HepG2 (cell line): ENCODE measurements around the gene AUTS2. TPM values are rescaled to one million over a fixed set of nuclear protein-coding genes. Genes with fewer than 3 reads are reported as not detected.

Experiments
- ATAC-seq: fragments of 200-7000 bp; cut with Tn5 transposase; 3 replicates; pipeline ENCODE4 v1.9.1; 2020; ENCODE audit warnings: mild to moderate bottlenecking, moderate library complexity
- BruUV-seq: library from RNA; stranded (reverse); fragments of 400-500 nt; replicated peaks from 2 replicates; lab custom pipeline; 2021; lab: Mats Ljungman, UMichigan
- CTCF ChIA-PET: fragments of 300-600 bp; formaldehyde crosslinking; extraction: SDS; loops from one replicate; lab custom pipeline; 2021; ENCODE audit warnings: low total read pairs, inconsistent platforms, low intra/inter-chr PET ratio; lab: Yijun Ruan, JAX
- POLR2A ChIA-PET: fragments of 350-600 bp; sonication (Branson Sonifier 250); formaldehyde crosslinking; loops from one replicate; lab custom pipeline; 2020; ENCODE audit warnings: antibody characterized with exemption, inconsistent platforms; lab: Yijun Ruan, JAX
- DNase-seq: peaks from one replicate; pipeline ENCODE4 v3.0.0-alpha.2; 2015; ENCODE audit warnings: low spot score
- FAIRE-seq: peaks from 3 replicates; lab custom pipeline; 2011; peaks lifted over from hg19 to GRCh38; lab: Jason Lieb, UNC
- H2AFZ ChIP-seq: one replicate; pipeline ENCODE4 v1.6.1; 2011; ENCODE audit warnings: low read length, inconsistent platforms
- H3K27ac ChIP-seq: fragments of 300-600 bp; 3 replicates; pipeline ENCODE4 v1.8.0; 2011; ENCODE audit warnings: mixed run types, mild to moderate bottlenecking, mixed read lengths, low read length, inconsistent platforms; ENCODE audit not compliant: insufficient read depth; ENCODE audit errors: extremely low read length
- H3K27me3 ChIP-seq, 2 experiments: fragments of 200-600 bp in 1 of 2; 2 replicates in 1 of 2; 3 replicates in 1 of 2; pipeline versions ENCODE4 v1.6.0 to v1.8.0; 2011; ENCODE audit warnings: low read length in 2 of 2, mild to moderate bottlenecking in 2 of 2, moderate library complexity in 2 of 2, inconsistent platforms in 1 of 2; ENCODE audit not compliant: insufficient read depth in 2 of 2, control insufficient read depth in 1 of 2
- H3K36me3 ChIP-seq, 2 experiments: fragments of 200-600 bp in 1 of 2; replicated peaks in 1 of 2; 2 replicates in 1 of 2; 3 replicates in 1 of 2; pipeline versions ENCODE4 v1.5.1 to v1.8.0; 2011; ENCODE audit warnings: low read length in 2 of 2, inconsistent platforms in 1 of 2; ENCODE audit not compliant: insufficient read depth in 2 of 2, control insufficient read depth in 1 of 2
- H3K4me1 ChIP-seq: 2 replicates; pipeline ENCODE4 v1.5.1; 2012; ENCODE audit warnings: low read length, inconsistent platforms; ENCODE audit not compliant: insufficient read depth
- H3K4me2 ChIP-seq: 2 replicates; pipeline ENCODE4 v1.6.0; 2011; ENCODE audit warnings: low read depth, low read length, inconsistent platforms
- H3K4me3 ChIP-seq, 3 experiments: fragments of 200-600 bp in 1 of 3; sonication (generic), shearing (Covaris generic) in 1 of 3; replicated peaks in 1 of 3; 2 replicates each; pipeline ENCODE4 v1.5.1; 2011 to 2016; ENCODE audit warnings: low read length in 3 of 3, inconsistent platforms in 2 of 3, low read depth in 2 of 3, mild to moderate bottlenecking in 2 of 3, control low read depth in 1 of 3, mixed read lengths in 1 of 3; ENCODE audit not compliant: insufficient read depth in 1 of 3
- H3K79me2 ChIP-seq: one replicate; pipeline ENCODE4 v1.6.1; 2011; ENCODE audit warnings: low read length, inconsistent platforms; ENCODE audit not compliant: insufficient read depth
- H3K9ac ChIP-seq: 2 replicates; pipeline ENCODE4 v1.6.0; 2011; ENCODE audit warnings: mild to moderate bottlenecking, low read depth, low read length, inconsistent platforms; ENCODE audit not compliant: insufficient read depth
- H3K9me3 ChIP-seq: 2 replicates; pipeline ENCODE4 v1.5.1; 2012; ENCODE audit warnings: mild to moderate bottlenecking, low read length
- H4K20me1 ChIP-seq: 2 replicates; pipeline ENCODE4 v1.6.0; 2011; ENCODE audit warnings: inconsistent platforms, mild to moderate bottlenecking, low read length, moderate library complexity; ENCODE audit not compliant: insufficient read depth
- CBFB ChIP-seq: sonication (generic); formaldehyde crosslinking; IDR thresholded peaks from 2 replicates; pipeline ENCODE4 v1.4.0; 2020; ENCODE audit warnings: missing genetic modification reagents
- SRY ChIP-seq: sonication (generic); formaldehyde crosslinking; IDR thresholded peaks from 2 replicates; pipeline ENCODE4 v1.8.0; 2022; ENCODE audit warnings: mild to moderate bottlenecking, missing genetic modification reagents
- YEATS2 ChIP-seq: sonication (generic); formaldehyde crosslinking; IDR thresholded peaks from 2 replicates; pipeline ENCODE4 v1.4.0; 2020; ENCODE audit warnings: missing genetic modification reagents, borderline replicate concordance
- ZBTB25 ChIP-seq: IDR thresholded peaks from 2 replicates; pipeline ENCODE4 v1.6.1; 2018; ENCODE audit warnings: missing genetic modification reagents
- ZNF337 ChIP-seq: sonication (generic); formaldehyde crosslinking; IDR thresholded peaks from 2 replicates; pipeline ENCODE4 v1.5.1; 2020; ENCODE audit warnings: missing genetic modification reagents, low read depth, mild to moderate bottlenecking, borderline replicate concordance
- ZNF567 ChIP-seq: sonication (generic); formaldehyde crosslinking; IDR thresholded peaks from 2 replicates; pipeline ENCODE4 v1.8.1; 2023; ENCODE audit warnings: mild to moderate bottlenecking, missing genetic modification reagents, borderline replicate concordance
- ZNF616 ChIP-seq: sonication (generic); formaldehyde crosslinking; IDR thresholded peaks from 2 replicates; pipeline ENCODE4 v1.5.0; 2020; ENCODE audit warnings: low read depth, mild to moderate bottlenecking, missing genetic modification reagents
- ZNF780A ChIP-seq: sonication (generic); formaldehyde crosslinking; IDR thresholded peaks from 2 replicates; pipeline ENCODE4 v1.8.0; 2022; ENCODE audit warnings: mild to moderate bottlenecking, missing genetic modification reagents, moderate library complexity
- WGBS: methylation state at CpG from one replicate; pipeline ENCODE4 v1.1.6; 2017; ENCODE audit warnings: low lambda C conversion rate; 5-methylcytosine and 5-hydroxymethylcytosine counted together
- in situ Hi-C: cut with HindIII; loops from 2 replicates; pipeline ENCODE4 v1.10.0; 2017; ENCODE audit warnings: low pct_unique_long_range_greater_than_20kb; ENCODE audit not compliant: extremely low pct_ligation_motif_present
- intact Hi-C: fragments of 100-400 bp; cut with micrococcal nuclease; formaldehyde crosslinking; loops from one replicate; pipeline ENCODE4 v1.10.0; 2022; ENCODE audit not compliant: unreplicated experiment
- polyA plus RNA-seq, 8 experiments: library from polyadenylated mRNA; depleted of rRNA in 3 of 8; stranded (reverse) in 7 of 8; unstranded in 1 of 8; fragments of >200 nt; fragmentation: Illumina TruSeq in 4 of 8; extraction: Trizol in 4 of 8; gene quantifications; 2 replicates each; pipeline versions ENCODE4 v1.2.1 to v1.2.3, GENCODE V29; 2011 to 2016; ENCODE audit warnings: low read depth in 4 of 8, missing spikeins in 1 of 8, mixed read lengths in 1 of 8; ENCODE audit not compliant: insufficient read depth in 1 of 8
- total RNA-seq, 5 experiments: library from RNA; depleted of rRNA; stranded (reverse); fragments of >200 nt; fragmentation: Illumina TruSeq; extraction: Trizol; gene quantifications; 2 replicates each; pipeline ENCODE4 v1.2.3, GENCODE V29; 2016; ENCODE audit warnings: low read depth in 1 of 5
- TF ChIP-seq, protein P1 (sequence below): sonication (generic); formaldehyde crosslinking; IDR thresholded peaks from 2 replicates; pipeline ENCODE4 v1.5.0; 2020; ENCODE audit warnings: missing genetic modification reagents
- TF ChIP-seq, protein P2 (sequence below): IDR thresholded peaks from 2 replicates; pipeline ENCODE4 v1.6.1; 2012; ENCODE audit warnings: low read length, improper control_type of control experiment
- TF ChIP-seq, protein P3 (sequence below): sonication (generic); formaldehyde crosslinking; IDR thresholded peaks from 2 replicates; pipeline ENCODE4 v1.8.0; 2022; ENCODE audit warnings: low read depth, missing genetic modification reagents
- TF ChIP-seq, protein P4 (sequence below): sonication (generic); formaldehyde crosslinking; IDR thresholded peaks from 2 replicates; pipeline ENCODE4 v1.5.1; 2020; ENCODE audit warnings: missing genetic modification reagents, mild to moderate bottlenecking, borderline replicate concordance
- TF ChIP-seq, protein P5 (sequence below): sonication (generic); formaldehyde crosslinking; IDR thresholded peaks from 2 replicates; pipeline ENCODE4 v1.5.1; 2020; ENCODE audit warnings: missing genetic modification reagents, mild to moderate bottlenecking, borderline replicate concordance

Gene AUTS2
- total and polyA plus RNA-seq, 2 of the 13 experiments (the other 11 are each of a cell fraction or from before 2014, with no cell fraction given), result 0.38 TPM; not detected in 1

DNA sequence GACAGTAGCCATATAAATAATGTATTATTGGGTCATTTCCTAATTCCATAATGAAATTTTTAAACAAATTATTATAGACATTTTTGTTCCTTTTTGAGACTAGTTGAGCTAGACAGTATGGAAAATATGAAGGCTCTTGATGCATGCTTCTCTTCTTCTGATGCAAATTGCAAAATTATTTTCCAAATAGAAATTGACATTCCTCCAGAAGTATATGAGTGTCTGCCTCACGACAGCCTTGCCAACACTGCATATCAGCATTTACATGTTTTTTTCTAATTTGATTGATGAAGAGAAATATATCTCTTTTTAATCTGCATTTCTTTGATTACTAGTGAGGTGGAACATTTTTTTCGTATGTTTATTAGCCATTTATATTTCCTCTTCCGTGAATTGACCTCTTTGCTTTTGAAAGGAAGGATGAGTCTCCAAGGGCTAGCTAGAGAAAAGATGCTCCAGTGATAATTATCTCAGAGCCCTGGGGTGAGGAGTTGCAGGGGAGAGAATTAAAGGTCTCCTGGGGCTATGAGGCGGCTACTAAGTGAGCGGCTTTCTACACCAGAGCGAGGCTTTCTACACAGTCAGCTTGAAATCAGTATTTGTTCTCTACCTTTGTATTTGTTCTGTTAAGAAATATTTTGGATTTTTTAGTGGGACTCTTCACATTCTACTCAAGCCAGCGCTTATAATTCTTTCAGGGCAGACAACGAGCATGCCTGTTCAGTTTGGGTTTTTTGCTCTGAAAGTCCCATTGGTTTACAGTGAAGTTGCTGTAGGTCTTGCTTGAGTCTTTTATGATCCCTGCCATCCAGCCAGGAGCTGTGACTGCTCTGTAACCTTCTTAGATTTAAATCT, 821.5 kb downstream of the AUTS2 start:
- H3K4me3 ChIP-seq, result no peak overlapping the region

More for the DNA sequence above, 821.5 kb downstream of the AUTS2 start:
- no peaks in the 10 kb centered on the region for H3K79me2 ChIP-seq
- H3K4me2 ChIP-seq, result no peak overlapping the region
- no TSS peak for BruUV-seq
- 23% methylated on average over 8 of the region's 8 CpGs for WGBS
- no peaks in the 10 kb centered on the region for H3K9me3 ChIP-seq
- H3K27ac ChIP-seq, result no peak overlapping the region
- ChIA-PET POLR2A (no interaction called here), CTCF (no interaction called here)
- H2AFZ ChIP-seq, result no peak overlapping the region
- no peaks in the 10 kb centered on the region for H3K27me3 ChIP-seq
- TF ChIP-seq, protein P1, sequence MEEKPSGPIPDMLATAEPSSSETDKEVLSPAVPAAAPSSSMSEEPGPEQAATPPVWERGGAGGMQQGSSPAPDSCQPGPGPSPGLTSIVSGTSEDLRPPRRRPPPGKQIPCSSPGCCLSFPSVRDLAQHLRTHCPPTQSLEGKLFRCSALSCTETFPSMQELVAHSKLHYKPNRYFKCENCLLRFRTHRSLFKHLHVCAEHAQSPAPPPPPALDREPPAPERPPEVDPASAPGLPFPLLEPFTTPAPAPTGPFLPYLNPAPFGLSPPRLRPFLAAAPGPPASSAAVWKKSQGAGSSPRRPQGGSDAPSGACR (CRISPR knock-in tag), result no peak
- TF ChIP-seq CBFB (CRISPR knock-in tag) (no peak), YEATS2 (CRISPR knock-in tag) (no peak), ZNF567 (CRISPR knock-in tag) (no peak), ZNF616 (CRISPR knock-in tag) (no peak), SRY (CRISPR knock-in tag) (no peak), ZNF780A (CRISPR knock-in tag) (no peak), ZNF337 (CRISPR knock-in tag) (no peak), ZBTB25 (CRISPR knock-in tag) (no peak)
- TF ChIP-seq, protein P2, sequence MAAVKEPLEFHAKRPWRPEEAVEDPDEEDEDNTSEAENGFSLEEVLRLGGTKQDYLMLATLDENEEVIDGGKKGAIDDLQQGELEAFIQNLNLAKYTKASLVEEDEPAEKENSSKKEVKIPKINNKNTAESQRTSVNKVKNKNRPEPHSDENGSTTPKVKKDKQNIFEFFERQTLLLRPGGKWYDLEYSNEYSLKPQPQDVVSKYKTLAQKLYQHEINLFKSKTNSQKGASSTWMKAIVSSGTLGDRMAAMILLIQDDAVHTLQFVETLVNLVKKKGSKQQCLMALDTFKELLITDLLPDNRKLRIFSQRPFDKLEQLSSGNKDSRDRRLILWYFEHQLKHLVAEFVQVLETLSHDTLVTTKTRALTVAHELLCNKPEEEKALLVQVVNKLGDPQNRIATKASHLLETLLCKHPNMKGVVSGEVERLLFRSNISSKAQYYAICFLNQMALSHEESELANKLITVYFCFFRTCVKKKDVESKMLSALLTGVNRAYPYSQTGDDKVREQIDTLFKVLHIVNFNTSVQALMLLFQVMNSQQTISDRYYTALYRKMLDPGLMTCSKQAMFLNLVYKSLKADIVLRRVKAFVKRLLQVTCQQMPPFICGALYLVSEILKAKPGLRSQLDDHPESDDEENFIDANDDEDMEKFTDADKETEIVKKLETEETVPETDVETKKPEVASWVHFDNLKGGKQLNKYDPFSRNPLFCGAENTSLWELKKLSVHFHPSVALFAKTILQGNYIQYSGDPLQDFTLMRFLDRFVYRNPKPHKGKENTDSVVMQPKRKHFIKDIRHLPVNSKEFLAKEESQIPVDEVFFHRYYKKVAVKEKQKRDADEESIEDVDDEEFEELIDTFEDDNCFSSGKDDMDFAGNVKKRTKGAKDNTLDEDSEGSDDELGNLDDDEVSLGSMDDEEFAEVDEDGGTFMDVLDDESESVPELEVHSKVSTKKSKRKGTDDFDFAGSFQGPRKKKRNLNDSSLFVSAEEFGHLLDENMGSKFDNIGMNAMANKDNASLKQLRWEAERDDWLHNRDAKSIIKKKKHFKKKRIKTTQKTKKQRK, result no peak
- TF ChIP-seq, protein P3, sequence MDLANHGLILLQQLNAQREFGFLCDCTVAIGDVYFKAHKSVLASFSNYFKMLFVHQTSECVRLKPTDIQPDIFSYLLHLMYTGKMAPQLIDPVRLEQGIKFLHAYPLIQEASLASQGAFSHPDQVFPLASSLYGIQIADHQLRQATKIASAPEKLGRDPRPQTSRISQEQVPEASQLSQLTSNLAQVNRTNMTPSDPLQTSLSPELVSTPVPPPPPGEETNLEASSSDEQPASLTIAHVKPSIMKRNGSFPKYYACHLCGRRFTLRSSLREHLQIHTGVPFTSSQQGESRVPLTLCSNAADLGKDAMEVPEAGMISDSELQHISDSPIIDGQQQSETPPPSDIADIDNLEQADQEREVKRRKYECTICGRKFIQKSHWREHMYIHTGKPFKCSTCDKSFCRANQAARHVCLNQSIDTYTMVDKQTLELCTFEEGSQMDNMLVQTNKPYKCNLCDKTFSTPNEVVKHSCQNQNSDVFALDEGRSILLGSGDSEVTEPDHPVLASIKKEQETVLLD, result no peak
- TF ChIP-seq, protein P4, sequence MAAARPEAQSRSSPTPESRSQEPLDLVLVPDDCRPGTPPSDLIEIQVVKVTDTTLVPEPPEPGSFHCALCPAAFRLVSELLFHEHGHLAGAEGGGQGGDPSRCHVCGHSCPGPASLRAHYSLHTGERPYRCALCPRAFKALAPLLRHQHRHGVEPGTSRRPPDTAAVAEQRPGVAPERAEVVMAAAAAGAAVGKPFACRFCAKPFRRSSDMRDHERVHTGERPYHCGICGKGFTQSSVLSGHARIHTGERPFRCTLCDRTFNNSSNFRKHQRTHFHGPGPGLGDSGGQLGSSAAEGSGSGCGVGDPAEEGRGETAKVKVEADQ, result no peak
- TF ChIP-seq, protein P5, sequence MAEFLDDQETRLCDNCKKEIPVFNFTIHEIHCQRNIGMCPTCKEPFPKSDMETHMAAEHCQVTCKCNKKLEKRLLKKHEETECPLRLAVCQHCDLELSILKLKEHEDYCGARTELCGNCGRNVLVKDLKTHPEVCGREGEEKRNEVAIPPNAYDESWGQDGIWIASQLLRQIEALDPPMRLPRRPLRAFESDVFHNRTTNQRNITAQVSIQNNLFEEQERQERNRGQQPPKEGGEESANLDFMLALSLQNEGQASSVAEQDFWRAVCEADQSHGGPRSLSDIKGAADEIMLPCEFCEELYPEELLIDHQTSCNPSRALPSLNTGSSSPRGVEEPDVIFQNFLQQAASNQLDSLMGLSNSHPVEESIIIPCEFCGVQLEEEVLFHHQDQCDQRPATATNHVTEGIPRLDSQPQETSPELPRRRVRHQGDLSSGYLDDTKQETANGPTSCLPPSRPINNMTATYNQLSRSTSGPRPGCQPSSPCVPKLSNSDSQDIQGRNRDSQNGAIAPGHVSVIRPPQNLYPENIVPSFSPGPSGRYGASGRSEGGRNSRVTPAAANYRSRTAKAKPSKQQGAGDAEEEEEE (CRISPR knock-in tag), result no peak
- intact Hi-C loops, result no loop called here
- DNase-seq (no peak), ATAC-seq (no peak), FAIRE-seq (no peak)
- H3K36me3 ChIP-seq, result no peaks in the 10 kb centered on the region
- no peaks in the 10 kb centered on the region for H4K20me1 ChIP-seq
- no peak overlapping the region for H3K9ac ChIP-seq
- H3K4me1 ChIP-seq, result no peaks in the 10 kb centered on the region
- in situ Hi-C loops, result no loop called here
